RWPE2 (cell line): ENCODE measurements around the gene HMHB1.

Source experiments
- ATAC-seq: fragments of 200-7000 bp; cut with Tn5 transposase; 3 replicates; pipeline ENCODE4 v1.9.1; 2021; ENCODE audit warnings: low read depth
- DNase-seq: peaks from one replicate; pipeline ENCODE4 v3.0.0-alpha.2; 2020; ENCODE audit warnings: low spot score
- H3K27ac ChIP-seq: fragments of 450-650 bp; 2 replicates; pipeline ENCODE4 v1.5.1; 2017; ENCODE audit warnings: mild to moderate bottlenecking; ENCODE audit not compliant: poor library complexity, severe bottlenecking
- H3K27me3 ChIP-seq: fragments of 250-450 bp; sonication (Bioruptor Pico); 2 replicates; pipeline ENCODE4 v1.5.1; 2021; ENCODE audit warnings: mild to moderate bottlenecking, moderate library complexity; ENCODE audit not compliant: insufficient read depth, poor library complexity, severe bottlenecking
- H3K36me3 ChIP-seq: fragments of 250-450 bp; sonication (Bioruptor Pico); 2 replicates; pipeline ENCODE4 v1.5.1; 2020; ENCODE audit warnings: low read depth, mild to moderate bottlenecking, moderate library complexity
- H3K4me1 ChIP-seq: fragments of 250-450 bp; sonication (Bioruptor Pico); 2 replicates; pipeline ENCODE4 v1.5.1; 2021; ENCODE audit warnings: mild to moderate bottlenecking, moderate library complexity; ENCODE audit not compliant: insufficient read depth, poor library complexity, severe bottlenecking
- H3K4me3 ChIP-seq: fragments of 250-450 bp; sonication (Bioruptor Pico); 2 replicates; pipeline ENCODE4 v1.5.1; 2021; ENCODE audit warnings: mild to moderate bottlenecking, moderate library complexity; ENCODE audit not compliant: severe bottlenecking
- H3K9me3 ChIP-seq: fragments of 250-450 bp; sonication (Bioruptor Pico); 2 replicates; pipeline ENCODE4 v1.5.1; 2021; ENCODE audit warnings: mild to moderate bottlenecking, moderate library complexity; ENCODE audit not compliant: severe bottlenecking
- TF ChIP-seq, protein P1 (sequence below): fragments of 450-650 bp; IDR thresholded peaks from one replicate; pipeline ENCODE4 v1.5.1; 2017; ENCODE audit warnings: mild to moderate bottlenecking, moderate library complexity; ENCODE audit not compliant: poor library complexity, severe bottlenecking

Gene HMHB1

GRCh38 chr5:143776951-143777350 is 35.0 kb upstream of the HMHB1 start:
- Histone ChIP-seq H3K36me3 (no peaks in the 10 kb centered on the region), H3K9me3 (no peaks in the 10 kb centered on the region), H3K4me3 (no peak overlapping the region), H3K4me1 (no peaks in the 10 kb centered on the region), H3K27ac (no peak overlapping the region), H3K27me3 (no peaks in the 10 kb centered on the region)
- TF ChIP-seq, protein P1, sequence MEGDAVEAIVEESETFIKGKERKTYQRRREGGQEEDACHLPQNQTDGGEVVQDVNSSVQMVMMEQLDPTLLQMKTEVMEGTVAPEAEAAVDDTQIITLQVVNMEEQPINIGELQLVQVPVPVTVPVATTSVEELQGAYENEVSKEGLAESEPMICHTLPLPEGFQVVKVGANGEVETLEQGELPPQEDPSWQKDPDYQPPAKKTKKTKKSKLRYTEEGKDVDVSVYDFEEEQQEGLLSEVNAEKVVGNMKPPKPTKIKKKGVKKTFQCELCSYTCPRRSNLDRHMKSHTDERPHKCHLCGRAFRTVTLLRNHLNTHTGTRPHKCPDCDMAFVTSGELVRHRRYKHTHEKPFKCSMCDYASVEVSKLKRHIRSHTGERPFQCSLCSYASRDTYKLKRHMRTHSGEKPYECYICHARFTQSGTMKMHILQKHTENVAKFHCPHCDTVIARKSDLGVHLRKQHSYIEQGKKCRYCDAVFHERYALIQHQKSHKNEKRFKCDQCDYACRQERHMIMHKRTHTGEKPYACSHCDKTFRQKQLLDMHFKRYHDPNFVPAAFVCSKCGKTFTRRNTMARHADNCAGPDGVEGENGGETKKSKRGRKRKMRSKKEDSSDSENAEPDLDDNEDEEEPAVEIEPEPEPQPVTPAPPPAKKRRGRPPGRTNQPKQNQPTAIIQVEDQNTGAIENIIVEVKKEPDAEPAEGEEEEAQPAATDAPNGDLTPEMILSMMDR = no peak
- no peak for ATAC-seq
- DNase-seq = no peak

GRCh38 chr5:143779506-143779905 is 32.5 kb upstream of the HMHB1 start:
- H3K27me3 ChIP-seq = no peaks in the 10 kb centered on the region
- H3K9me3 ChIP-seq = no peaks in the 10 kb centered on the region
- no peak overlapping the region for H3K27ac ChIP-seq
- ATAC-seq (no peak), DNase-seq (no peak)
- TF ChIP-seq, protein P1 = no peak
- H3K4me3 ChIP-seq = no peak overlapping the region
- H3K4me1 ChIP-seq = no peaks in the 10 kb centered on the region
- H3K36me3 ChIP-seq = no peaks in the 10 kb centered on the region

DNA sequence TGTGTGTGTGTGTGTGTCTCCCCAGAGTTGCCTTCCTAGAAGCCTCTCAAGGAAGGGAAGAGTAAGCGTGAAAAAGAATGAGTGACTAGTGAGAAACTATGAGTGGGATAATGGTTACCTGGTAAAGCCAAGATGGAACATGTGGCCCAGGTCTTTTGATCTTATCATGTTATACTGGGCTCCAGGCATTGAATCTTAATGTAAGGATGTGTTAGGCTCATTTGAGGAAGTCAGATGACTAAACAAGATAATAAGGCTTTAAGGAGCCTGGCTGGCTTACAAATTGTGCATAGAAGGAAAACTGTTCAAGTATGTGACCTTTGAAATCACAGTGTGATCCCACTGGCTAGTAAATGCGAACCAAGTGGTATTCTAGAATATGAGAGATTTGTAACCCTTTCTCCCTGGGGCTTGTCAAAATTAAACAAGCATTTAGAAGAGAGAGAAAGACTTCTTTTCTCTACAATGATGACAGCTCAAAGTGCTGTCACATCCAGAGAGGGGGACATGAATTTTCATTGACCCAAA is 29.9 kb upstream of the HMHB1 start:
- DNase-seq (no peak), ATAC-seq (no peak)
- Histone ChIP-seq H3K27ac (no peak overlapping the region), H3K27me3 (no peaks in the 10 kb centered on the region), H3K4me3 (no peak overlapping the region), H3K9me3 (no peaks in the 10 kb centered on the region), H3K4me1 (no peaks in the 10 kb centered on the region), H3K36me3 (no peaks in the 10 kb centered on the region)
- TF ChIP-seq, protein P1 = no peak

GRCh38 chr5:143782588-143783386 is 29.2 kb upstream of the HMHB1 start:
- H3K27ac ChIP-seq = no peak overlapping the region
- no peak for ATAC-seq

More at GRCh38 chr5:143782588-143783386, 29.2 kb upstream of the HMHB1 start:
- Histone ChIP-seq H3K9me3 (no peaks in the 10 kb centered on the region), H3K36me3 (no peaks in the 10 kb centered on the region), H3K4me3 (no peak overlapping the region), H3K27me3 (no peaks in the 10 kb centered on the region), H3K4me1 (no peaks in the 10 kb centered on the region)
- TF ChIP-seq, protein P1 = no peak
- no peak for DNase-seq
